Stimulated activated CD8-positive, alpha-beta memory T cell treated with anti-CD3 and anti-CD28 coated beads, Interleukin-4, amount 100 ng/mL, for 1 hour (primary cell): Measurements from ENCODE around the gene RBBP5.
A peak's percentile ranks its signal among the peaks of the same experiment; 100 is the strongest.

Experiments
- DNase-seq, 2 donors: peaks; one replicate each; pipeline ENCODE4 v3.0.0-alpha.2; 2020; ENCODE audit warnings: low read depth in 2 of 2, low spot score in 1 of 2

RBBP5 gene

GRCh38 chr1:205074513-205074912 is 47.3 kb downstream of the RBBP5 start:
- no peak for DNase-seq

GRCh38 chr1:205074084-205074483 is 47.7 kb downstream of the RBBP5 start:
- DNase-seq = no peak

- DNase-seq = no peak
Observed at GRCh38 chr1:205073511-205073910, 48.3 kb downstream of the RBBP5 start.

- no peak for DNase-seq
Observed at GRCh38 chr1:205072881-205073280, 48.9 kb downstream of the RBBP5 start.

GRCh38 chr1:205072286-205072685 is 49.5 kb downstream of the RBBP5 start:
- no peak for DNase-seq

- DNase-seq = no peak
Observed at GRCh38 chr1:205071801-205072200, 50.0 kb downstream of the RBBP5 start.

- DNase-seq = no peak
Observed at GRCh38 chr1:205071028-205071409, 50.8 kb downstream of the RBBP5 start.

- DNase-seq = no peak
Observed at GRCh38 chr1:205069371-205070125, 52.2 kb downstream of the RBBP5 start.

- no peak for DNase-seq
Observed at GRCh38 chr1:205068457-205069040, 53.2 kb downstream of the RBBP5 start.

GRCh38 chr1:205068001-205068400 is 53.8 kb downstream of the RBBP5 start:
- DNase-seq = no peak

- DNase-seq = no peak
Observed at GRCh38 chr1:205067031-205067430, 54.7 kb downstream of the RBBP5 start.

- DNase-seq = no peak
Observed at GRCh38 chr1:205066141-205066818, 55.5 kb downstream of the RBBP5 start.

- DNase-seq = no peak
Observed at GRCh38 chr1:205065666-205066065, 56.1 kb downstream of the RBBP5 start.

GRCh38 chr1:205064741-205065316 is 56.9 kb downstream of the RBBP5 start:
- no peak for DNase-seq

- DNase-seq = no peak
Observed at GRCh38 chr1:205064301-205064700, 57.5 kb downstream of the RBBP5 start.

- no peak for DNase-seq
Observed at GRCh38 chr1:205062895-205063294, 58.9 kb downstream of the RBBP5 start.

- DNase-seq = no peak
Observed at GRCh38 chr1:205062319-205062718, 59.5 kb downstream of the RBBP5 start.

GRCh38 chr1:205061665-205062069 is 60.1 kb downstream of the RBBP5 start:
- DNase-seq = peak in 1 of 2 donors; percentile 42

- DNase-seq = no peak
Observed at GRCh38 chr1:205061227-205061626, 60.6 kb downstream of the RBBP5 start.

- DNase-seq = no peak
Observed at GRCh38 chr1:205060746-205061145, 61.0 kb downstream of the RBBP5 start.

- no peak for DNase-seq
Observed at GRCh38 chr1:205059660-205060059, 62.1 kb downstream of the RBBP5 start.

GRCh38 chr1:205058853-205059252 is 62.9 kb downstream of the RBBP5 start:
- DNase-seq = no peak
